Spleen (tissue), 3 donors: ENCODE results near the gene PLEKHJ1.

Experiments used
- POLR2A ChIP-seq, 3 donors: fragments of 450-650 bp; IDR thresholded peaks; one replicate each; pipeline ENCODE4 v1.5.1; 2017; ENCODE audit warnings: antibody characterized with exemption in 3 of 3, mild to moderate bottlenecking in 1 of 3
- POLR2AphosphoS5 ChIP-seq, 3 donors: sonication (generic); formaldehyde crosslinking; IDR thresholded peaks; one replicate each; pipeline ENCODE4 v1.5.1; 2017; ENCODE audit warnings: antibody characterized with exemption in 3 of 3

DNA sequence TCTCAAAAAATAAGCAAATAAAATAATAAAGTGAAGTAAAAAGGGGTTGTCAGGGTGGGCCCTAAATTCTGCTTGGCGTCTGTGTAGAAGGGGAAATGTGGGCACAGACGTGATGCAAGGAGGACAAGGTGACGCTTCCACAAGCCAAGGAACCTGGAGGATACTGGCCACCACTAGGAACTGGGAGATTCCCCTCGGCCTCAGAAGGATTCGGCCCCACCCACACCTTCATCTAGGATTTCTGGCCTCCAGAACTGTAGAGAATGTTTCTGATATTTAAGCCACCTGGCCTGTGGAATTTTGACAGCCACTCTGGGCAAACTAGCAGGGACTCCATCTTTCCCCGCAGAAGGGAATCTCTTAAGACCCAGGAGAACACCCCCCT lies 1.1 kb downstream of the PLEKHJ1 start:
- TF ChIP-seq POLR2AphosphoS5 (IDR thresholded peaks at IDR 0.05) (no peak), POLR2A (IDR thresholded peaks at IDR 0.05) (no peak)
